Type B pancreatic cell (in vitro differentiated cells): ENCODE data around the gene EGFR. TPM values are rescaled to one million over a fixed set of nuclear protein-coding genes. Genes with fewer than 3 reads are reported as not detected.

Experiments used
- DNase-seq: peaks from one replicate; pipeline ENCODE4 v3.0.0; 2021; ENCODE audit warnings: mixed read lengths; ENCODE audit not compliant: unreplicated experiment; ENCODE audit errors: extremely low spot score
- H3K27ac Mint-ChIP-seq: 2 replicates; pipeline ENCODE4 v1.8.0; 2021; ENCODE audit warnings: mild to moderate bottlenecking, mixed read lengths
- H3K27me3 Mint-ChIP-seq: 2 replicates; pipeline ENCODE4 v1.8.0; 2021; ENCODE audit warnings: mixed read lengths
- H3K36me3 Mint-ChIP-seq: 2 replicates; pipeline ENCODE4 v1.8.0; 2021; ENCODE audit warnings: mixed read lengths
- H3K4me1 Mint-ChIP-seq: one replicate; pipeline ENCODE4 v1.8.0; 2021; ENCODE audit warnings: mixed read lengths; ENCODE audit not compliant: unreplicated experiment
- H3K4me3 Mint-ChIP-seq: 2 replicates; pipeline ENCODE4 v1.8.0; 2021; ENCODE audit warnings: mild to moderate bottlenecking, mixed read lengths
- H3K9me3 Mint-ChIP-seq: 2 replicates; pipeline ENCODE4 v1.8.0; 2021; ENCODE audit warnings: mixed read lengths
- CTCF ChIP-seq: fragments of 200-600 bp; sonication (generic); conservative IDR thresholded peaks from 2 replicates; pipeline ENCODE4 v1.5.0; 2021; ENCODE audit warnings: antibody characterized with exemption, mild to moderate bottlenecking
- total RNA-seq: library from RNA; stranded (reverse); gene quantifications from 2 replicates; pipeline ENCODE4 v1.2.1, GENCODE V29; 2021; ENCODE audit warnings: low replicate concordance

The EGFR gene
- total RNA-seq, 1 donor from 2014 or later: 44.6 TPM

- Mint-ChIP-seq H3K4me3 (peak overlapping the region; percentile 45), H3K9me3 (no peaks in the 10 kb centered on the region), H3K27me3 (no peaks in the 10 kb centered on the region), H3K27ac (peak overlapping the region; percentile 88), H3K36me3 (peaks cover 18% of the 10 kb centered on the region), H3K4me1 (peaks cover 23% of the 10 kb centered on the region)
- no peak for DNase-seq
- no peak for TF ChIP-seq CTCF
These were observed 169.1 kb downstream of the EGFR start for GRCh38 chr7:55187701-55188491.

DNA sequence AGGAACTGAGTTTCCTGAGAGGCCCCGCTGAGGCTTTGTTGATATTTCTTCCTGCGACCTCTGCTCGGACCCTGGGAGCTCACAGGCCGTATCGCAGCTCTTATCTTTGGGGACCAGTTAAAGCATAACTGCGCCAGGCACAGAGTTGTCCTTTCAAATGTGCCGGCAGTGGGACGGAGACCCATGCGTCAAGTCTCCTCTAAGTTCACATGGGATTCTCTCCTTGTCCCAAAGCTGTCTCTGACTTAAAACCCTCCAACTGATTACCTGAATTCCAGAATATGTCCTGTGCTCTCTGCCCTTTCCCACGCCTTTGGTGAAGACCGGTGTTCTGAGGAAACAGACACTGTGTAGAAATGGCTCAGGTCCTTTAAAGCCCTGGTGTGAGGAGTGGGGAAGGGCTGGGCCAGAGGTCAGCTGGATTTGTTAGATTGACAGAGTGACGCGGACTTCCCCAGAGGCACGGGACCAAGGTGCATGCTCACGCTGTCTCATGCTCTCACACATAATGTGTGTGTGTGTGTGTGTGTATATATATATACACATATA is 169.8 kb downstream of the EGFR start:
- Mint-ChIP-seq H3K27ac (peak overlapping the region; percentile 86), H3K27me3 (no peaks in the 10 kb centered on the region)

GRCh38 chr7:55189146-55189766 is 170.4 kb downstream of the EGFR start:
- Mint-ChIP-seq H3K27me3 (no peaks in the 10 kb centered on the region), H3K9me3 (no peaks in the 10 kb centered on the region), H3K36me3 (peaks cover 18% of the 10 kb centered on the region), H3K27ac (peak overlapping the region; percentile 50), H3K4me1 (peaks cover 25% of the 10 kb centered on the region), H3K4me3 (no peak overlapping the region)
- DNase-seq: no peak
- TF ChIP-seq CTCF: no peak

More for the DNA sequence above, 169.8 kb downstream of the EGFR start:
- DNase-seq: no peak
- H3K36me3 Mint-ChIP-seq: peaks cover 18% of the 10 kb centered on the region
- no peaks in the 10 kb centered on the region for H3K9me3 Mint-ChIP-seq
- no peak for TF ChIP-seq CTCF
- peaks cover 25% of the 10 kb centered on the region for H3K4me1 Mint-ChIP-seq
- peak overlapping the region; percentile 66 for H3K4me3 Mint-ChIP-seq

- Mint-ChIP-seq H3K27me3 (no peaks in the 10 kb centered on the region), H3K36me3 (peaks cover 24% of the 10 kb centered on the region), H3K9me3 (no peaks in the 10 kb centered on the region), H3K27ac (peak overlapping the region; percentile 50), H3K4me1 (peaks cover 25% of the 10 kb centered on the region), H3K4me3 (no peak overlapping the region)
- TF ChIP-seq CTCF: no peak
- no peak for DNase-seq
These were observed 171.1 kb downstream of the EGFR start for GRCh38 chr7:55189878-55190436.

- Mint-ChIP-seq H3K27me3 (no peaks in the 10 kb centered on the region), H3K4me3 (no peak overlapping the region), H3K4me1 (peaks cover 25% of the 10 kb centered on the region), H3K9me3 (no peaks in the 10 kb centered on the region), H3K27ac (no peak overlapping the region), H3K36me3 (peaks cover 23% of the 10 kb centered on the region)
- DNase-seq: no peak
- no peak for TF ChIP-seq CTCF
These were observed 171.8 kb downstream of the EGFR start for GRCh38 chr7:55190511-55191160.
